Cardiac muscle cell (in vitro differentiated cells and primary cell): ENCODE data around the gene PDE6A. TPM values are rescaled to one million over a fixed set of nuclear protein-coding genes. Genes with fewer than 3 reads are reported as not detected.

Experiments
- DNase-seq, 2 donors: peaks; one replicate each; pipeline versions ENCODE4 v3.0.0 to v3.0.0-alpha.2; 2010 to 2017; ENCODE audit warnings: low read depth in 1 of 2, low spot score in 1 of 2
- H3K27ac ChIP-seq: fragments of 200-600 bp; sonication (generic); 2 replicates; pipeline ENCODE4 v1.5.1; 2016
- H3K27me3 ChIP-seq: fragments of 200-600 bp; sonication (generic); 2 replicates; pipeline ENCODE4 v1.6.0; 2016; ENCODE audit warnings: control low read depth
- H3K36me3 ChIP-seq: fragments of 200-600 bp; sonication (generic); 2 replicates; pipeline ENCODE4 v1.5.1; 2016; ENCODE audit warnings: control low read depth
- H3K4me1 ChIP-seq: fragments of 200-600 bp; sonication (generic); 2 replicates; pipeline ENCODE4 v1.8.1; 2017; ENCODE audit warnings: low read depth, mild to moderate bottlenecking, mixed run types
- H3K4me3 ChIP-seq: fragments of 200-600 bp; sonication (generic); 2 replicates; pipeline ENCODE4 v1.5.1; 2016; ENCODE audit warnings: mild to moderate bottlenecking
- H3K9me3 ChIP-seq: fragments of 200-600 bp; sonication (generic); 2 replicates; pipeline ENCODE4 v1.5.1; 2017; ENCODE audit warnings: low read depth, mild to moderate bottlenecking, control low read depth
- polyA plus RNA-seq: library from polyadenylated mRNA; unstranded; fragments of >200 nt; fragmentation: Nextera tagmentation; extraction: Ambion mirVana; gene quantifications from 2 replicates; pipeline ENCODE4 v1.2.1, GENCODE V29; 2016
- total RNA-seq: library from RNA; depleted of rRNA; stranded (reverse); fragments of >200 nt; gene quantifications from 2 replicates; pipeline ENCODE4 v1.2.3, GENCODE V29; 2016
- TF ChIP-seq, protein P1 (sequence below): IDR thresholded peaks from 2 replicates; pipeline ENCODE4 v1.5.1; 2012; ENCODE audit warnings: low read depth, mild to moderate bottlenecking, low read length

PDE6A gene
- total and polyA plus RNA-seq, 2 experiments from 2014 or later, result not detected

DNA sequence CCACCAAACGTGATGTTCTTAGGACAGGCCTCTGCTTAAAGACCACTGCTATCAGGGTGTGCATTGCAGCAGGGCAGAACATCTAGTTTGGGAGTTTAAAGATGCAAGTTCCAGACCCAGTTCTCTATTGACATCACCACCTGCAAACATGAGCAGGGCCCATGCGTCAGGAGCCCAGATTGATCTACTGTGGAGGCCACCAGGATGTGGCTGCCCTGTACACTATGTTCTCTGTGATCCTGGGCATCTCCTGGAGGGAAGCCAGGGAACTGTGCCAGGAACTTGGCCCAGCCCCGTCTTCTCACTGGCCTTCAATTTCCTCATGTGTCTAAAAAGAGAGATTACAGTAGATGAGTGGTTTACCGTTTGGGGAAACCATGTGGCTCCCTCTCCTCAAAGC is 87.1 kb downstream of the PDE6A start:
- no peak overlapping the region for H3K27ac ChIP-seq
- TF ChIP-seq, protein P1, sequence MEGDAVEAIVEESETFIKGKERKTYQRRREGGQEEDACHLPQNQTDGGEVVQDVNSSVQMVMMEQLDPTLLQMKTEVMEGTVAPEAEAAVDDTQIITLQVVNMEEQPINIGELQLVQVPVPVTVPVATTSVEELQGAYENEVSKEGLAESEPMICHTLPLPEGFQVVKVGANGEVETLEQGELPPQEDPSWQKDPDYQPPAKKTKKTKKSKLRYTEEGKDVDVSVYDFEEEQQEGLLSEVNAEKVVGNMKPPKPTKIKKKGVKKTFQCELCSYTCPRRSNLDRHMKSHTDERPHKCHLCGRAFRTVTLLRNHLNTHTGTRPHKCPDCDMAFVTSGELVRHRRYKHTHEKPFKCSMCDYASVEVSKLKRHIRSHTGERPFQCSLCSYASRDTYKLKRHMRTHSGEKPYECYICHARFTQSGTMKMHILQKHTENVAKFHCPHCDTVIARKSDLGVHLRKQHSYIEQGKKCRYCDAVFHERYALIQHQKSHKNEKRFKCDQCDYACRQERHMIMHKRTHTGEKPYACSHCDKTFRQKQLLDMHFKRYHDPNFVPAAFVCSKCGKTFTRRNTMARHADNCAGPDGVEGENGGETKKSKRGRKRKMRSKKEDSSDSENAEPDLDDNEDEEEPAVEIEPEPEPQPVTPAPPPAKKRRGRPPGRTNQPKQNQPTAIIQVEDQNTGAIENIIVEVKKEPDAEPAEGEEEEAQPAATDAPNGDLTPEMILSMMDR, result no peak
- DNase-seq, result peak in 1 of 2 donors; percentile 80
- H3K36me3 ChIP-seq, result no peaks in the 10 kb centered on the region
- H3K9me3 ChIP-seq, result no peaks in the 10 kb centered on the region
- no peaks in the 10 kb centered on the region for H3K27me3 ChIP-seq
- no peak overlapping the region for H3K4me3 ChIP-seq
- H3K4me1 ChIP-seq, result no peaks in the 10 kb centered on the region

DNA sequence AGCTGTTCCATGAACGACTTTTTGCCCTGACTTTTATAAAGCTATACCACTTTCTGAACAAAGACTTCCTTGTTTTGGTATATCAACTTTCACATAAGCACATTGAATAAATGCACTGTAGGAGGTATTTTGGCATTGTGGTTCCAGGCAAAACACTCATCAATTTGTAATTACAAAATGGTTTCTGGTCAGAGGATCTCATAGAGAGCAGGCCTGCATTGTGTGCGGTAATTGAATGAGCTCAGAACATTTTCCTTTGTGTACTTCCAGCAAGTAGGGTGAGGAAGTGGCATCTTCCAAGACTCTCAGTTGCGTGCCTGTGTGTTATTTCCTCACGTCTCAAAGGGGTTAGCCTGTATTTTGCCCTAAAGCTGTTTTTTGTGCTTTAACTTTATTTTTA is 89.2 kb downstream of the PDE6A start:
- Histone ChIP-seq H3K4me1 (no peaks in the 10 kb centered on the region), H3K27ac (no peak overlapping the region), H3K4me3 (no peak overlapping the region), H3K36me3 (no peaks in the 10 kb centered on the region), H3K9me3 (no peaks in the 10 kb centered on the region), H3K27me3 (no peaks in the 10 kb centered on the region)
- no peak for DNase-seq
- TF ChIP-seq, protein P1, result no peak

DNA sequence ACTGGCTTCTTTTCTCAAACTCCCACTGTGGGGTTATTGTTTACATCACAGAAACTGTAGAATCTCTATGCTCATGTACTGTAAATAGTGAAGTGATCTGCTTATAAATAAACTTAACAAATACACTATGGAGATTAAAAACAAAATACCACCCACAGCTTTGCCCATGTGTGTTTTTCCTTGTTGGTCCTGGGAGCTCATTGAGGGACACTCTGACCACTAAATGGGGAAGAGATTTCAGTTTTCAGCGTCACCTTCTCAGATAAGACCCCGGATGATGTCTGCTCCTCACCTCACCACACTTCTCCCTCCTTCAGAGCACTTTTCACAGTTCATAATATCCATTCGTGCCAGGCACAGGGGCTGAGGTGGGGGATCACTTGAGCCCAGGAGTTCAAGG is 89.7 kb downstream of the PDE6A start:
- no peaks in the 10 kb centered on the region for H3K4me1 ChIP-seq
- H3K4me3 ChIP-seq, result no peak overlapping the region
- no peaks in the 10 kb centered on the region for H3K9me3 ChIP-seq
- H3K36me3 ChIP-seq, result no peaks in the 10 kb centered on the region
- no peaks in the 10 kb centered on the region for H3K27me3 ChIP-seq
- no peak overlapping the region for H3K27ac ChIP-seq
- DNase-seq, result no peak
- TF ChIP-seq, protein P1, result no peak

DNA sequence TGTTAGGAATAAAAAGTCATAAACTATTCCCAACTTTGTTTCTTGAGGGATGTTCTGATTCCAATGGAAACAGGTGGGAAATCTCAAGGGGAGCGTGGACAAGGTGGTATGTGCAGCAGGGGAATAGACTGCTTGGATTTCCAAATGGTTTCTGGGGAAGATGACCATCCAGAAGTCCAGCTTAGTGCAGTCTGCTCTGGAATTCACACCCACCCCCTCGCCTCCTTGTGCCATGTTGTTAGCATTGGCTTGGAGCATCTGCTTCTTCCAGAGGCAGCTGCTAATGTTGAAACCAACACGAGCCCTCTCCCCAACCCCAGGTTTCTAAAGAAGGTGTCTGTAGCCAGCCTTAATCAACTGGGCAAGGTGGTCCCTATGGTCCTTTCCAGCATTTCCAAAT is 90.9 kb downstream of the PDE6A start:
- H3K27ac ChIP-seq, result no peak overlapping the region
- H3K4me3 ChIP-seq, result no peak overlapping the region
- H3K4me1 ChIP-seq, result no peaks in the 10 kb centered on the region
- TF ChIP-seq, protein P1, result no peak
- no peak for DNase-seq
- no peaks in the 10 kb centered on the region for H3K36me3 ChIP-seq
- no peaks in the 10 kb centered on the region for H3K9me3 ChIP-seq
- H3K27me3 ChIP-seq, result no peaks in the 10 kb centered on the region

DNA sequence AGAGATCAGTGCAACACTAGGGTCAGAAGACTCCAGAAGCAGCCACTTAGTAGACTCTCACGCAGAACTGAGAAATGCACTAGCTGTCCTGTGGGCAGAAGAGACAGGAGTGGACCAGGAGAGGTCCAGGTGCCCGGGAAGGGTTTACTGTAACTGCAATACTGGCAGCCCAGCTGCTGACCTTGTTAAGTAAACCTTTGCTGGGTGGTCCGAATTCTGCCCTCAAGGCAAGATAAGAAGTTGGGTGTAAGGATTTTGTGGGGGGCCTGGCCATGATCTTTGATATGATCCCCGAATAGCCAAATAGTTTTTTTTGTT is 91.3 kb downstream of the PDE6A start:
- TF ChIP-seq, protein P1, result no peak
- H3K4me3 ChIP-seq, result no peak overlapping the region
- H3K36me3 ChIP-seq, result no peaks in the 10 kb centered on the region

More for the DNA sequence above, 91.3 kb downstream of the PDE6A start:
- DNase-seq, result no peak
- H3K9me3 ChIP-seq, result no peaks in the 10 kb centered on the region
- no peaks in the 10 kb centered on the region for H3K27me3 ChIP-seq
- H3K4me1 ChIP-seq, result no peaks in the 10 kb centered on the region
- no peak overlapping the region for H3K27ac ChIP-seq
